ENCODE data around the gene ACP7. TPM values are rescaled to one million over a fixed set of nuclear protein-coding genes. Genes with fewer than 3 reads are reported as not detected.

Gene ACP7
- total RNA-seq, 1 experiment from 2014 or later, result 0.15 TPM

- Mint-ChIP-seq H3K27me3 (ENCODE audit: low read depth) (peaks cover 17% of the 10 kb centered on the region), H3K4me3 (no peak overlapping the region), H3K27ac (no peak overlapping the region), H3K4me1 (no peaks in the 10 kb centered on the region), H3K9me3 (peaks cover 6 to 8% of the 10 kb centered on the region in 2 experiments), H3K36me3 (ENCODE audit: insufficient read depth in 1 of 3, low read depth in 3 of 3) (peaks cover 0 to 3% (median 2%) of the 10 kb centered on the region in 3 experiments; a peak in 3 of 7 replicates)
- no peak overlapping the region for H4K5ac ChIP-seq (ENCODE audit: insufficient read length, low read depth, low read length)
- H3K9me3 ChIP-seq (ENCODE audit: control insufficient read depth, low read depth, low read length), result no peaks in the 10 kb centered on the region
- no peak overlapping the region for H3T11ph ChIP-seq (ENCODE audit: low read length)
- H2AFZ ChIP-seq (ENCODE audit: low read length), result no peak overlapping the region
- no peak overlapping the region for H3K14ac ChIP-seq (ENCODE audit: insufficient read depth, low read length)
- no CpG with 5 or more reads among the region's 6 CpGs for WGBS (ENCODE audit: extremely low coverage, insufficient read length, low lambda C conversion rate)
- H3K23me2 ChIP-seq (ENCODE audit: insufficient read length, low read depth, low read length, poor library complexity, severe bottlenecking), result no peaks in the 10 kb centered on the region
- no peak overlapping the region for H4K91ac ChIP-seq (ENCODE audit: insufficient read length, low read depth, low read length)
- no peak overlapping the region for H3K56ac ChIP-seq (ENCODE audit: insufficient read length, low read depth, low read length)
- no peak overlapping the region for H2AK5ac ChIP-seq (ENCODE audit: insufficient read length, low read length)
- no peak for DNase-seq
- no peak overlapping the region for H3K23ac ChIP-seq (ENCODE audit: insufficient read length, low read depth, low read length)
- no peaks in the 10 kb centered on the region for H3K4me1 ChIP-seq (ENCODE audit: insufficient read depth, low read length)
- no peak overlapping the region for H4K8ac ChIP-seq (replicated peaks; ENCODE audit: insufficient read length, low read depth, low read length)
- no peaks in the 10 kb centered on the region for H4K20me1 ChIP-seq (ENCODE audit: control insufficient read depth, insufficient read depth, insufficient read length)
- TF ChIP-seq CTCF (conservative IDR thresholded peaks at IDR 0.05), result no peak
- no peaks in the 10 kb centered on the region for H3K27me3 ChIP-seq (ENCODE audit: insufficient read depth, low read length)
- no peak overlapping the region for H2BK15ac ChIP-seq (ENCODE audit: low read depth, low read length)
- no peak overlapping the region for H3K9ac ChIP-seq (ENCODE audit: extremely low read depth, insufficient read length, low read length)
- no peak overlapping the region for H2BK20ac ChIP-seq (ENCODE audit: low read depth, low read length, poor library complexity, severe bottlenecking)
- H3K4ac ChIP-seq (ENCODE audit: low read depth, low read length), result no peak overlapping the region
- H3K79me1 ChIP-seq (ENCODE audit: insufficient read depth, low read depth, low read length, poor library complexity, severe bottlenecking), result no peaks in the 10 kb centered on the region
- no peak overlapping the region for H2BK120ac ChIP-seq (ENCODE audit: low read depth, low read length, poor library complexity, severe bottlenecking)
- H2BK5ac ChIP-seq (ENCODE audit: insufficient read length, low read length), result no peak overlapping the region
- H2BK12ac ChIP-seq (ENCODE audit: insufficient read length, low read depth, low read length), result no peak overlapping the region
- H3K18ac ChIP-seq (ENCODE audit: insufficient read length, low read depth, low read length), result no peak overlapping the region
- no peak overlapping the region for H3K27ac ChIP-seq (ENCODE audit: insufficient read length, low read depth, low read length)
- H3K4me2 ChIP-seq (ENCODE audit: insufficient read depth, insufficient read length, low read length), result no peak overlapping the region
- no peaks in the 10 kb centered on the region for H3K79me2 ChIP-seq (ENCODE audit: insufficient read depth, low read length)
These were observed 19.8 kb upstream of the ACP7 start for GRCh38 chr19:39064405-39064804.

Measured in H9 (cell line).